HEK293 (cell line): ENCODE results near the gene SERTAD1.

Experiments used
- ATF2 ChIP-seq: fragments of 450-650 bp; formaldehyde crosslinking; IDR thresholded peaks from 2 replicates; pipeline ENCODE4 v1.5.1; 2016; ENCODE audit warnings: missing biosample characterization, missing genetic modification characterization, low read depth
- CTCF ChIP-seq: fragments of 450-650 bp; formaldehyde crosslinking; IDR thresholded peaks from 2 replicates; pipeline ENCODE4 v1.5.1; 2016; ENCODE audit warnings: missing biosample characterization, missing genetic modification characterization
- GLIS1 ChIP-seq: fragments of 450-650 bp; formaldehyde crosslinking; IDR thresholded peaks from 2 replicates; pipeline ENCODE4 v1.5.1; 2016; ENCODE audit warnings: missing biosample characterization, missing genetic modification characterization
- GLIS2 ChIP-seq: fragments of 450-650 bp; formaldehyde crosslinking; IDR thresholded peaks from 2 replicates; pipeline ENCODE4 v1.5.1; 2016; ENCODE audit warnings: missing biosample characterization, missing genetic modification characterization
- PRDM10 ChIP-seq: fragments of 450-650 bp; formaldehyde crosslinking; IDR thresholded peaks from 2 replicates; pipeline ENCODE4 v1.5.1; 2016; ENCODE audit warnings: missing biosample characterization, missing genetic modification characterization
- ZFP37 ChIP-seq: fragments of 450-650 bp; formaldehyde crosslinking; IDR thresholded peaks from 2 replicates; pipeline ENCODE4 v1.5.1; 2016; ENCODE audit warnings: missing biosample characterization, missing genetic modification characterization
- ZNF132 ChIP-seq: fragments of 450-650 bp; formaldehyde crosslinking; IDR thresholded peaks from 2 replicates; pipeline ENCODE4 v1.5.1; 2017; ENCODE audit warnings: missing biosample characterization, missing genetic modification characterization, borderline replicate concordance
- ZNF138 ChIP-seq: fragments of 450-650 bp; formaldehyde crosslinking; IDR thresholded peaks from 2 replicates; pipeline ENCODE4 v1.5.1; 2016; ENCODE audit warnings: missing biosample characterization, missing genetic modification characterization, borderline replicate concordance
- ZNF155 ChIP-seq: fragments of 450-650 bp; formaldehyde crosslinking; IDR thresholded peaks from 2 replicates; pipeline ENCODE4 v1.5.1; 2016; ENCODE audit warnings: missing biosample characterization, missing genetic modification characterization
- ZNF768 ChIP-seq: fragments of 450-650 bp; formaldehyde crosslinking; IDR thresholded peaks from 2 replicates; pipeline ENCODE4 v1.5.1; 2018; ENCODE audit warnings: missing biosample characterization, mild to moderate bottlenecking, missing genetic modification characterization

GRCh38 chr19:40396886-40397567 lies 28.8 kb downstream of the SERTAD1 start:
- TF ChIP-seq CTCF (no peak), ATF2 (tag by site-specific recombination) (no peak), ZNF132 (tag by site-specific recombination) (no peak), PRDM10 (no peak), ZNF155 (tag by site-specific recombination) (no peak), ZNF768 (no peak), ZNF138 (no peak), ZFP37 (tag by site-specific recombination) (no peak), GLIS1 (tag by site-specific recombination) (no peak), GLIS2 (tag by site-specific recombination) (no peak)
